A673 (cell line): Measurements from ENCODE around the gene CEP83.

Source experiments
- EZH2 ChIP-seq: fragments of 200-600 bp; sonication (generic); IDR thresholded peaks from 2 replicates; pipeline ENCODE4 v1.6.1; 2017; ENCODE audit warnings: borderline replicate concordance, low read depth, mild to moderate bottlenecking, mixed read lengths, antibody characterized with exemption, low read length; ENCODE audit not compliant: poor library complexity, severe bottlenecking
- TF ChIP-seq, protein P1 (sequence below): fragments of 300-800, 200-600 bp; sonication (generic); conservative IDR thresholded peaks from 2 replicates; pipeline ENCODE4 v1.5.1; 2017; ENCODE audit warnings: low read depth, mild to moderate bottlenecking, antibody characterized with exemption, low read length, moderate library complexity, mixed read lengths

DNA sequence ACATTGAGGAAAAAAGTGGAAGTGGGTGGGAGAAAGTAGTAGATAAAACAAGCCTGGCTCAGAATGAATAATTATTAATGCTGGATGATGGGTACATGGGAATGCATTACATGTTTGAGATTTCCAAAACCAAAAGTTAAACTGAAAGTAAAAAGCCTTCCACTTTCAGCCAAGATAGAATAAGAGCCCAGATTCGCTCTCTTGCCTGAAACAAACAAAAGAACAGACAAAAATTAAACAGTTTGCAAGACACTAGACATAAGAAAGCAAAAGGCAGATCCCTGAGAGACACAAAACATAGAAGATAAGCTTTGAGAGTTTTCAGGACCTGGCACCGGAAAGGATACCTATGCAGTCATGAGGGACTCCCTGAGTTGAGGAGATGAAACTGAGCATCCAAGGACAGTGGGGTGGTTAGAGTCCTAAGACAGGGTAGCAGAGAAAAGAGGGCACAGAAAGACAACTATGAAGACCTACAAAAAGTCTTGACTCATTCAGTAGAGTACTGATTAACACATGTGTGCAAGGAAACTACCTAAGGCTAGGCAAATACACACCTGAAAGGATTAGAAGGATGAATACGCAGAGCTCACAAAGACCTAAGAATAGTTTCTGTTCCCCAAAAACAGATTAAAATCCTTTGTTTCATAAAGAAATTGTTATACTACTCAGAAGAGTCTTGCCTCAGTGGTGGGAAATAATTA, 54.1 kb downstream of the CEP83 start:
- TF ChIP-seq, protein P1, sequence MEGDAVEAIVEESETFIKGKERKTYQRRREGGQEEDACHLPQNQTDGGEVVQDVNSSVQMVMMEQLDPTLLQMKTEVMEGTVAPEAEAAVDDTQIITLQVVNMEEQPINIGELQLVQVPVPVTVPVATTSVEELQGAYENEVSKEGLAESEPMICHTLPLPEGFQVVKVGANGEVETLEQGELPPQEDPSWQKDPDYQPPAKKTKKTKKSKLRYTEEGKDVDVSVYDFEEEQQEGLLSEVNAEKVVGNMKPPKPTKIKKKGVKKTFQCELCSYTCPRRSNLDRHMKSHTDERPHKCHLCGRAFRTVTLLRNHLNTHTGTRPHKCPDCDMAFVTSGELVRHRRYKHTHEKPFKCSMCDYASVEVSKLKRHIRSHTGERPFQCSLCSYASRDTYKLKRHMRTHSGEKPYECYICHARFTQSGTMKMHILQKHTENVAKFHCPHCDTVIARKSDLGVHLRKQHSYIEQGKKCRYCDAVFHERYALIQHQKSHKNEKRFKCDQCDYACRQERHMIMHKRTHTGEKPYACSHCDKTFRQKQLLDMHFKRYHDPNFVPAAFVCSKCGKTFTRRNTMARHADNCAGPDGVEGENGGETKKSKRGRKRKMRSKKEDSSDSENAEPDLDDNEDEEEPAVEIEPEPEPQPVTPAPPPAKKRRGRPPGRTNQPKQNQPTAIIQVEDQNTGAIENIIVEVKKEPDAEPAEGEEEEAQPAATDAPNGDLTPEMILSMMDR: no peak
- TF ChIP-seq EZH2: no peak
